ENCODE results near the gene NFIX. TPM values are rescaled to one million over a fixed set of nuclear protein-coding genes. Genes with fewer than 3 reads are reported as not detected.

Gene NFIX
- total and polyA plus RNA-seq, 2 of the 13 experiments (the other 11 are each of a cell fraction or from before 2014, with no cell fraction given), result 3.4 to 5.4 TPM

DNA sequence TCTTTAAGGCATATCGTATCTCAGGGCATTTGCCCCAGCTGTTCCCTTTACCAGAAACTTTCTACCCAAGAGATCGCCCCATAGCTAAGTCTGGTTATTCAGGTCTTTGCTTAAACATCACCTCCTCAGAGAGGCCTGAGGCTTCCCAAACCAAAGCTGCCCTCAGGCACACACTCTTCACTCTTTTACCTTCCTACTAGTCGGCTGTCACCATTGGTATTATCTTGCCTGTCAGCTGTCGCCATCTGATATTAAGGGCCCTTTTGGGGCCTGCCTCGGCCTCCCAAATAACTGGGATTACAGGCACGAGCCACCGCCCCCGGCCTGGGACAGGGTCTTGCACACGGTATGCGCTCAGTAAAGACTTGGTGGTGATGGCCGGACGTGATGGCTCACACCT is 39.3 kb upstream of the NFIX start (continued):
- TF ChIP-seq, protein P1, sequence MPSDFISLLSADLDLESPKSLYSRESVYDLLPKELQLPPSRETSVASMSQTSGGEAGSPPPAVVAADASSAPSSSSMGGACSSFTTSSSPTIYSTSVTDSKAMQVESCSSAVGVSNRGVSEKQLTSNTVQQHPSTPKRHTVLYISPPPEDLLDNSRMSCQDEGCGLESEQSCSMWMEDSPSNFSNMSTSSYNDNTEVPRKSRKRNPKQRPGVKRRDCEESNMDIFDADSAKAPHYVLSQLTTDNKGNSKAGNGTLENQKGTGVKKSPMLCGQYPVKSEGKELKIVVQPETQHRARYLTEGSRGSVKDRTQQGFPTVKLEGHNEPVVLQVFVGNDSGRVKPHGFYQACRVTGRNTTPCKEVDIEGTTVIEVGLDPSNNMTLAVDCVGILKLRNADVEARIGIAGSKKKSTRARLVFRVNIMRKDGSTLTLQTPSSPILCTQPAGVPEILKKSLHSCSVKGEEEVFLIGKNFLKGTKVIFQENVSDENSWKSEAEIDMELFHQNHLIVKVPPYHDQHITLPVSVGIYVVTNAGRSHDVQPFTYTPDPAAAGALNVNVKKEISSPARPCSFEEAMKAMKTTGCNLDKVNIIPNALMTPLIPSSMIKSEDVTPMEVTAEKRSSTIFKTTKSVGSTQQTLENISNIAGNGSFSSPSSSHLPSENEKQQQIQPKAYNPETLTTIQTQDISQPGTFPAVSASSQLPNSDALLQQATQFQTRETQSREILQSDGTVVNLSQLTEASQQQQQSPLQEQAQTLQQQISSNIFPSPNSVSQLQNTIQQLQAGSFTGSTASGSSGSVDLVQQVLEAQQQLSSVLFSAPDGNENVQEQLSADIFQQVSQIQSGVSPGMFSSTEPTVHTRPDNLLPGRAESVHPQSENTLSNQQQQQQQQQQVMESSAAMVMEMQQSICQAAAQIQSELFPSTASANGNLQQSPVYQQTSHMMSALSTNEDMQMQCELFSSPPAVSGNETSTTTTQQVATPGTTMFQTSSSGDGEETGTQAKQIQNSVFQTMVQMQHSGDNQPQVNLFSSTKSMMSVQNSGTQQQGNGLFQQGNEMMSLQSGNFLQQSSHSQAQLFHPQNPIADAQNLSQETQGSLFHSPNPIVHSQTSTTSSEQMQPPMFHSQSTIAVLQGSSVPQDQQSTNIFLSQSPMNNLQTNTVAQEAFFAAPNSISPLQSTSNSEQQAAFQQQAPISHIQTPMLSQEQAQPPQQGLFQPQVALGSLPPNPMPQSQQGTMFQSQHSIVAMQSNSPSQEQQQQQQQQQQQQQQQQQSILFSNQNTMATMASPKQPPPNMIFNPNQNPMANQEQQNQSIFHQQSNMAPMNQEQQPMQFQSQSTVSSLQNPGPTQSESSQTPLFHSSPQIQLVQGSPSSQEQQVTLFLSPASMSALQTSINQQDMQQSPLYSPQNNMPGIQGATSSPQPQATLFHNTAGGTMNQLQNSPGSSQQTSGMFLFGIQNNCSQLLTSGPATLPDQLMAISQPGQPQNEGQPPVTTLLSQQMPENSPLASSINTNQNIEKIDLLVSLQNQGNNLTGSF (CRISPR knock-in tag; IDR thresholded peaks at IDR 0.05), result no peak
- no peak for TF ChIP-seq ZNF362 (CRISPR knock-in tag; IDR thresholded peaks at IDR 0.05; ENCODE audit: borderline replicate concordance)
- TF ChIP-seq, protein P2, sequence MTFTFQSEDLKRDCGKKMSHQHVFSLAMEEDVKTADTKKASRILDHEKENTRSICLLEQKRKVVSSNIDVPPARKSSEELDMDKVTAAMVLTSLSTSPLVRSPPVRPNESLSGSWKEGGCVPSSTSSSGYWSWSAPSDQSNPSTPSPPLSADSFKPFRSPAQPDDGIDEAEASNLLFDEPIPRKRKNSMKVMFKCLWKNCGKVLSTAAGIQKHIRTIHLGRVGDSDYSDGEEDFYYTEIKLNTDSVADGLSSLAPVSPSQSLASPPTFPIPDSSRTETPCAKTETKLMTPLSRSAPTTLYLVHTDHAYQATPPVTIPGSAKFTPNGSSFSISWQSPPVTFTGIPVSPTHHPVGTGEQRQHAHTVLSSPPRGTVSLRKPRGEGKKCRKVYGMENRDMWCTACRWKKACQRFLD (CRISPR knock-in tag; IDR thresholded peaks at IDR 0.05; ENCODE audit: borderline replicate concordance), result 0 out of 2 replicates have a peak, but pooled peaks have one; percentile 6
- TF ChIP-seq SOX13 (IDR thresholded peaks at IDR 0.05), result no peak
- TF ChIP-seq SOX13 (CRISPR knock-in tag; conservative IDR thresholded peaks at IDR 0.05 in 1 of 2, IDR thresholded peaks at IDR 0.05 in 1 of 2), result no peak
- no peak for TF ChIP-seq ZSCAN29 (CRISPR knock-in tag; conservative IDR thresholded peaks at IDR 0.05)
- TF ChIP-seq KDM2A (CRISPR knock-in tag; IDR thresholded peaks at IDR 0.05; ENCODE audit: borderline replicate concordance, low read depth), result peak; percentile 5; the same call in 1 of the 2 replicates
- no peak for TF ChIP-seq SETDB1 (CRISPR knock-in tag; IDR thresholded peaks at IDR 0.05; ENCODE audit: borderline replicate concordance)
- TF ChIP-seq, protein P3, sequence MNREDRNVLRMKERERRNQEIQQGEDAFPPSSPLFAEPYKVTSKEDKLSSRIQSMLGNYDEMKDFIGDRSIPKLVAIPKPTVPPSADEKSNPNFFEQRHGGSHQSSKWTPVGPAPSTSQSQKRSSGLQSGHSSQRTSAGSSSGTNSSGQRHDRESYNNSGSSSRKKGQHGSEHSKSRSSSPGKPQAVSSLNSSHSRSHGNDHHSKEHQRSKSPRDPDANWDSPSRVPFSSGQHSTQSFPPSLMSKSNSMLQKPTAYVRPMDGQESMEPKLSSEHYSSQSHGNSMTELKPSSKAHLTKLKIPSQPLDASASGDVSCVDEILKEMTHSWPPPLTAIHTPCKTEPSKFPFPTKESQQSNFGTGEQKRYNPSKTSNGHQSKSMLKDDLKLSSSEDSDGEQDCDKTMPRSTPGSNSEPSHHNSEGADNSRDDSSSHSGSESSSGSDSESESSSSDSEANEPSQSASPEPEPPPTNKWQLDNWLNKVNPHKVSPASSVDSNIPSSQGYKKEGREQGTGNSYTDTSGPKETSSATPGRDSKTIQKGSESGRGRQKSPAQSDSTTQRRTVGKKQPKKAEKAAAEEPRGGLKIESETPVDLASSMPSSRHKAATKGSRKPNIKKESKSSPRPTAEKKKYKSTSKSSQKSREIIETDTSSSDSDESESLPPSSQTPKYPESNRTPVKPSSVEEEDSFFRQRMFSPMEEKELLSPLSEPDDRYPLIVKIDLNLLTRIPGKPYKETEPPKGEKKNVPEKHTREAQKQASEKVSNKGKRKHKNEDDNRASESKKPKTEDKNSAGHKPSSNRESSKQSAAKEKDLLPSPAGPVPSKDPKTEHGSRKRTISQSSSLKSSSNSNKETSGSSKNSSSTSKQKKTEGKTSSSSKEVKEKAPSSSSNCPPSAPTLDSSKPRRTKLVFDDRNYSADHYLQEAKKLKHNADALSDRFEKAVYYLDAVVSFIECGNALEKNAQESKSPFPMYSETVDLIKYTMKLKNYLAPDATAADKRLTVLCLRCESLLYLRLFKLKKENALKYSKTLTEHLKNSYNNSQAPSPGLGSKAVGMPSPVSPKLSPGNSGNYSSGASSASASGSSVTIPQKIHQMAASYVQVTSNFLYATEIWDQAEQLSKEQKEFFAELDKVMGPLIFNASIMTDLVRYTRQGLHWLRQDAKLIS (CRISPR knock-in tag; IDR thresholded peaks at IDR 0.05), result no peak
